K562 (cell line): ENCODE results near the gene BRICD5. TPM values are rescaled to one million over a fixed set of nuclear protein-coding genes. Genes with fewer than 3 reads are reported as not detected.
A peak's percentile ranks its signal among the peaks of the same experiment; 100 is the strongest.

Experiments used
- ARNT ChIP-seq, 2 experiments: fragments of 450-650 bp; IDR thresholded peaks; 2 replicates each; pipeline ENCODE4 v1.6.1; 2016; ENCODE audit warnings: mild to moderate bottlenecking in 1 of 2
- ASH1L ChIP-seq: fragments of 450-650 bp; IDR thresholded peaks from 2 replicates; pipeline ENCODE4 v1.6.1; 2018; ENCODE audit warnings: borderline replicate concordance, mild to moderate bottlenecking, low read depth; ENCODE audit not compliant: partially characterized antibody
- DIDO1 ChIP-seq: fragments of 450-650 bp; IDR thresholded peaks from 2 replicates; pipeline ENCODE4 v1.6.1; 2016; ENCODE audit warnings: low read depth, missing biosample characterization, missing genetic modification characterization
- FIP1L1 ChIP-seq: fragments of 200-400 bp; formaldehyde crosslinking; IDR thresholded peaks from 2 replicates; pipeline ENCODE4 v1.6.1; 2018; ENCODE audit warnings: mild to moderate bottlenecking, low read depth, low read length; ENCODE audit not compliant: poor library complexity, severe bottlenecking
- GABPB1 ChIP-seq: sonication (generic); formaldehyde crosslinking; IDR thresholded peaks from 2 replicates; pipeline ENCODE4 v1.8.0; 2022; ENCODE audit warnings: mild to moderate bottlenecking, missing genetic modification reagents
- KAT2B ChIP-seq: IDR thresholded peaks from one replicate; pipeline ENCODE4 v1.6.1; 2012; ENCODE audit warnings: low read depth, mild to moderate bottlenecking, control low read depth, inconsistent platforms, low read length, moderate library complexity
- PCBP2 ChIP-seq: fragments of 200-400 bp; formaldehyde crosslinking; IDR thresholded peaks from 2 replicates; pipeline ENCODE4 v1.6.1; 2018; ENCODE audit warnings: low read length, low read depth, mild to moderate bottlenecking, moderate library complexity; ENCODE audit not compliant: poor library complexity, severe bottlenecking
- POLR2A ChIP-seq: fragments of 450-650 bp; conservative IDR thresholded peaks from 2 replicates; pipeline ENCODE4 v1.6.1; 2016
- SMAD1 ChIP-seq: fragments of 150-350 bp; IDR thresholded peaks from 2 replicates; pipeline ENCODE4 v1.6.1; 2014; ENCODE audit warnings: low read length, low read depth; ENCODE audit not compliant: partially characterized antibody
- ZNF263 ChIP-seq: sonication (generic); formaldehyde crosslinking; IDR thresholded peaks from 2 replicates; pipeline ENCODE4 v1.8.0; 2022; ENCODE audit warnings: mild to moderate bottlenecking, missing genetic modification reagents, borderline replicate concordance
- ZNF436 ChIP-seq: fragments of 250-450, 450-650 bp; sonication (Bioruptor Pico); formaldehyde crosslinking; IDR thresholded peaks from 2 replicates; pipeline ENCODE4 v1.7.0; 2020; ENCODE audit warnings: mild to moderate bottlenecking
- polyA plus RNA-seq, 8 experiments: library from polyadenylated mRNA; depleted of rRNA in 4 of 8; stranded (reverse) in 5 of 8; unstranded in 3 of 8; fragments of >200 nt; fragmentation: Nextera tagmentation in 2 of 8; fragmentation: Illumina TruSeq in 1 of 8; extraction: Ambion mirVana in 2 of 8; extraction: Trizol in 1 of 8; gene quantifications; 2 replicates each; pipeline versions ENCODE4 v1.2.1 to v1.2.3, GENCODE V29; 2011 to 2014; ENCODE audit warnings: inconsistent platforms in 1 of 8, missing spikeins in 1 of 8
- total RNA-seq, 7 experiments: library from RNA; depleted of rRNA in 6 of 7; stranded (reverse); fragments of >200 nt in 6 of 7; fragmentation: Illumina TruSeq in 2 of 7; extraction: Trizol in 2 of 7; gene quantifications; 2 replicates each; pipeline versions ENCODE4 v1.2.1 to v1.2.3, GENCODE V29; 2011 to 2021; ENCODE audit warnings: low replicate concordance in 1 of 7
- TF ChIP-seq, protein P1 (sequence below): sonication (generic); IDR thresholded peaks from 2 replicates; pipeline ENCODE4 v1.6.1; 2016
- TF ChIP-seq, protein P2 (sequence below): fragments of 250-450 bp; sonication (Bioruptor Pico); IDR thresholded peaks from 2 replicates; pipeline ENCODE4 v1.4.0; 2020
- TF ChIP-seq, protein P3 (sequence below): fragments of 250-450 bp; sonication (Bioruptor Pico); IDR thresholded peaks from 2 replicates; pipeline ENCODE4 v1.8.0; 2021; ENCODE audit warnings: moderate library complexity, mild to moderate bottlenecking, inconsistent platforms
- TF ChIP-seq, protein P4 (sequence below): fragments of 200-400 bp; formaldehyde crosslinking; IDR thresholded peaks from 2 replicates; pipeline ENCODE4 v1.6.1; 2017; ENCODE audit warnings: mild to moderate bottlenecking, low read depth, low read length, moderate library complexity

BRICD5 gene
- total and polyA plus RNA-seq, 9 of the 15 experiments (the other 6 are each of a cell fraction or from before 2014, with no cell fraction given): 0.24 to 15.1 (median 2.4) TPM; not detected in 1

DNA sequence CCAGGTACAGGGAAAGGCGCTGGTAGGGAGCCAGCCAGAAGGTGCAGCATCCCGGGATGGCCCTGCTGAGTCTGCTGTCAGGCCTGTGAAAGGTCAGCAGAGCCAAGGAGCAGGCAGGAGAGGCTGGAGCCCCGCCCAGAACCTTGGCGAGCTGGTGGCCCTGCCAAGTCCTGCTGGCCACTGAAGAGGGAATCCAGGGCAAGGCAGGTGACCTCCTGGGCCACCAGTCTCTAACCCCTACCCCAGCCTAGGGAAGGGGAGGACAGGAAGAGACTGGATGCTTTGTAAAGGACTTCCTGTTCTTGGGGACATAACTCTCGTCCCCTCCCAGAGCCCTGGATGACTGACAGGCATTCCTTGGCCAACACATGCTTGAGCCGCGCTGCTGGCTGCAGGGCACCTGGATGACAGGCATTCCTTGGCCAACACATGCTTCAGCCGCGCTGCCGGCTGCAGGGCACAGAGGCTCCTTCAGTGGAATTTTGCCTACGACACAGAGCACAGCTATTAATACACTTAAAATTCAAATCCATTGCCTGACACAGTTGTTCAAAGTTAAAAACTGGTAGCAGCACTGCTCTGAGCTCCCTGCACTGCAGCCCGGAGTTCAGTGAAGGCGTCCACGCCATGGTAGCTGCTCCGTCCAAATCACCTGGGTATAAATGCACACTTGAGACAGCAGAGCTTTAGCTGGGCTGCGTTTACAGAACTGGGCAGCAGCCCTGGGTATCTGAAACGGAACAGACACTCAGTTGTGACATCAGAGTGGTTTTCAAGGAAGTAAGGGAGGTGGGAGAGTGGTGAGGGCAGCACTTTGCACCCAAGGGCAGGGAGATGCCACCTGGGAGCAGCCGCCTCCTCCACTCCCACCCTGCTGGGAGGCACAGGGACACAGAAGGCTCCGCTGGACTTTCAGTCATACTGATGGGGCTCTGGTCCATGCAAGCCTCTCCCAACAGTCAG lies 2.0 kb upstream of the BRICD5 start (continued):
- TF ChIP-seq, protein P1, sequence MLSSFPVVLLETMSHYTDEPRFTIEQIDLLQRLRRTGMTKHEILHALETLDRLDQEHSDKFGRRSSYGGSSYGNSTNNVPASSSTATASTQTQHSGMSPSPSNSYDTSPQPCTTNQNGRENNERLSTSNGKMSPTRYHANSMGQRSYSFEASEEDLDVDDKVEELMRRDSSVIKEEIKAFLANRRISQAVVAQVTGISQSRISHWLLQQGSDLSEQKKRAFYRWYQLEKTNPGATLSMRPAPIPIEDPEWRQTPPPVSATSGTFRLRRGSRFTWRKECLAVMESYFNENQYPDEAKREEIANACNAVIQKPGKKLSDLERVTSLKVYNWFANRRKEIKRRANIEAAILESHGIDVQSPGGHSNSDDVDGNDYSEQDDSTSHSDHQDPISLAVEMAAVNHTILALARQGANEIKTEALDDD: no peak
- TF ChIP-seq GABPB1: peak; percentile 31; the same call in 1 of the 2 replicates
- no peak for TF ChIP-seq FIP1L1
- TF ChIP-seq ZNF436 (CRISPR knock-in tag): no peak
- TF ChIP-seq, protein P2, sequence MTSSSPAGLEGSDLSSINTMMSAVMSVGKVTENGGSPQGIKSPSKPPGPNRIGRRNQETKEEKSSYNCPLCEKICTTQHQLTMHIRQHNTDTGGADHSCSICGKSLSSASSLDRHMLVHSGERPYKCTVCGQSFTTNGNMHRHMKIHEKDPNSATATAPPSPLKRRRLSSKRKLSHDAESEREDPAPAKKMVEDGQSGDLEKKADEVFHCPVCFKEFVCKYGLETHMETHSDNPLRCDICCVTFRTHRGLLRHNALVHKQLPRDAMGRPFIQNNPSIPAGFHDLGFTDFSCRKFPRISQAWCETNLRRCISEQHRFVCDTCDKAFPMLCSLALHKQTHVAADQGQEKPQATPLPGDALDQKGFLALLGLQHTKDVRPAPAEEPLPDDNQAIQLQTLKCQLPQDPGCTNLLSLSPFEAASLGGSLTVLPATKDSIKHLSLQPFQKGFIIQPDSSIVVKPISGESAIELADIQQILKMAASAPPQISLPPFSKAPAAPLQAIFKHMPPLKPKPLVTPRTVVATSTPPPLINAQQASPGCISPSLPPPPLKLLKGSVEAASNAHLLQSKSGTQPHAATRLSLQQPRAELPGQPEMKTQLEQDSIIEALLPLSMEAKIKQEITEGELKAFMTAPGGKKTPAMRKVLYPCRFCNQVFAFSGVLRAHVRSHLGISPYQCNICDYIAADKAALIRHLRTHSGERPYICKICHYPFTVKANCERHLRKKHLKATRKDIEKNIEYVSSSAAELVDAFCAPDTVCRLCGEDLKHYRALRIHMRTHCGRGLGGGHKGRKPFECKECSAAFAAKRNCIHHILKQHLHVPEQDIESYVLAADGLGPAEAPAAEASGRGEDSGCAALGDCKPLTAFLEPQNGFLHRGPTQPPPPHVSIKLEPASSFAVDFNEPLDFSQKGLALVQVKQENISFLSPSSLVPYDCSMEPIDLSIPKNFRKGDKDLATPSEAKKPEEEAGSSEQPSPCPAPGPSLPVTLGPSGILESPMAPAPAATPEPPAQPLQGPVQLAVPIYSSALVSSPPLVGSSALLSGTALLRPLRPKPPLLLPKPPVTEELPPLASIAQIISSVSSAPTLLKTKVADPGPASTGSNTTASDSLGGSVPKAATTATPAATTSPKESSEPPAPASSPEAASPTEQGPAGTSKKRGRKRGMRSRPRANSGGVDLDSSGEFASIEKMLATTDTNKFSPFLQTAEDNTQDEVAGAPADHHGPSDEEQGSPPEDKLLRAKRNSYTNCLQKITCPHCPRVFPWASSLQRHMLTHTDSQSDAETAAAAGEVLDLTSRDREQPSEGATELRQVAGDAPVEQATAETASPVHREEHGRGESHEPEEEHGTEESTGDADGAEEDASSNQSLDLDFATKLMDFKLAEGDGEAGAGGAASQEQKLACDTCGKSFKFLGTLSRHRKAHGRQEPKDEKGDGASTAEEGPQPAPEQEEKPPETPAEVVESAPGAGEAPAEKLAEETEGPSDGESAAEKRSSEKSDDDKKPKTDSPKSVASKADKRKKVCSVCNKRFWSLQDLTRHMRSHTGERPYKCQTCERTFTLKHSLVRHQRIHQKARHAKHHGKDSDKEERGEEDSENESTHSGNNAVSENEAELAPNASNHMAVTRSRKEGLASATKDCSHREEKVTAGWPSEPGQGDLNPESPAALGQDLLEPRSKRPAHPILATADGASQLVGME (CRISPR knock-in tag): no peak
- no peak for TF ChIP-seq ARNT (IDR thresholded peaks at IDR 0.05)
- no peak for TF ChIP-seq DIDO1 (tag)
- TF ChIP-seq SMAD1: no peak
- TF ChIP-seq PCBP2: no peak
- TF ChIP-seq ZNF263: no peak
- TF ChIP-seq KAT2B: no peak
- peak; percentile 50 for TF ChIP-seq POLR2A
- TF ChIP-seq, protein P3, sequence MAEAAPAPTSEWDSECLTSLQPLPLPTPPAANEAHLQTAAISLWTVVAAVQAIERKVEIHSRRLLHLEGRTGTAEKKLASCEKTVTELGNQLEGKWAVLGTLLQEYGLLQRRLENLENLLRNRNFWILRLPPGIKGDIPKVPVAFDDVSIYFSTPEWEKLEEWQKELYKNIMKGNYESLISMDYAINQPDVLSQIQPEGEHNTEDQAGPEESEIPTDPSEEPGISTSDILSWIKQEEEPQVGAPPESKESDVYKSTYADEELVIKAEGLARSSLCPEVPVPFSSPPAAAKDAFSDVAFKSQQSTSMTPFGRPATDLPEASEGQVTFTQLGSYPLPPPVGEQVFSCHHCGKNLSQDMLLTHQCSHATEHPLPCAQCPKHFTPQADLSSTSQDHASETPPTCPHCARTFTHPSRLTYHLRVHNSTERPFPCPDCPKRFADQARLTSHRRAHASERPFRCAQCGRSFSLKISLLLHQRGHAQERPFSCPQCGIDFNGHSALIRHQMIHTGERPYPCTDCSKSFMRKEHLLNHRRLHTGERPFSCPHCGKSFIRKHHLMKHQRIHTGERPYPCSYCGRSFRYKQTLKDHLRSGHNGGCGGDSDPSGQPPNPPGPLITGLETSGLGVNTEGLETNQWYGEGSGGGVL (CRISPR knock-in tag): no peak
- TF ChIP-seq, protein P4, sequence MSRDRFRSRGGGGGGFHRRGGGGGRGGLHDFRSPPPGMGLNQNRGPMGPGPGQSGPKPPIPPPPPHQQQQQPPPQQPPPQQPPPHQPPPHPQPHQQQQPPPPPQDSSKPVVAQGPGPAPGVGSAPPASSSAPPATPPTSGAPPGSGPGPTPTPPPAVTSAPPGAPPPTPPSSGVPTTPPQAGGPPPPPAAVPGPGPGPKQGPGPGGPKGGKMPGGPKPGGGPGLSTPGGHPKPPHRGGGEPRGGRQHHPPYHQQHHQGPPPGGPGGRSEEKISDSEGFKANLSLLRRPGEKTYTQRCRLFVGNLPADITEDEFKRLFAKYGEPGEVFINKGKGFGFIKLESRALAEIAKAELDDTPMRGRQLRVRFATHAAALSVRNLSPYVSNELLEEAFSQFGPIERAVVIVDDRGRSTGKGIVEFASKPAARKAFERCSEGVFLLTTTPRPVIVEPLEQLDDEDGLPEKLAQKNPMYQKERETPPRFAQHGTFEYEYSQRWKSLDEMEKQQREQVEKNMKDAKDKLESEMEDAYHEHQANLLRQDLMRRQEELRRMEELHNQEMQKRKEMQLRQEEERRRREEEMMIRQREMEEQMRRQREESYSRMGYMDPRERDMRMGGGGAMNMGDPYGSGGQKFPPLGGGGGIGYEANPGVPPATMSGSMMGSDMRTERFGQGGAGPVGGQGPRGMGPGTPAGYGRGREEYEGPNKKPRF: no peak
- TF ChIP-seq ASH1L: no peak
